OCI-LY3 (cell line): ENCODE results near the gene TBL1XR1.

ENCODE experiments used
- H2AFZ ChIP-seq: fragments of 200-600, 300-600 bp; shearing (Covaris generic); 2 replicates; pipeline ENCODE4 v1.6.0; 2014; ENCODE audit warnings: antibody characterized with exemption, low read depth, low read length
- H3K27ac ChIP-seq: fragments of 200-600, 300-600 bp; sonication (generic); 2 replicates; pipeline ENCODE4 v1.5.1; 2014; ENCODE audit warnings: mild to moderate bottlenecking, low read length, moderate library complexity, mixed read lengths
- H3K27me3 ChIP-seq: fragments of 200-600, 300-600 bp; sonication (generic); 2 replicates; pipeline ENCODE4 v1.6.1; 2014; ENCODE audit warnings: low read depth, low read length, mixed read lengths
- H3K36me3 ChIP-seq: fragments of 200-600, 300-600 bp; sonication (generic); replicated peaks from 2 replicates; pipeline ENCODE3; 2014; ENCODE audit warnings: low read depth, low read length, mixed read lengths
- H3K4me1 ChIP-seq: fragments of 300-600, 200-600 bp; sonication (generic); 2 replicates; pipeline ENCODE4 v1.6.1; 2014; ENCODE audit warnings: low read length, mixed read lengths
- H3K4me2 ChIP-seq: fragments of 200-600, 300-600 bp; sonication (generic); 2 replicates; pipeline ENCODE4 v1.6.1; 2014; ENCODE audit warnings: low read length, mixed read lengths
- H3K4me3 ChIP-seq: fragments of 300-600, 200-600 bp; sonication (generic); 2 replicates; pipeline ENCODE4 v1.5.1; 2014; ENCODE audit warnings: antibody characterized with exemption, mild to moderate bottlenecking, low read length, moderate library complexity
- H3K79me2 ChIP-seq: fragments of 300-600, 200-600 bp; shearing (Covaris generic); 2 replicates; pipeline ENCODE4 v1.6.1; 2014; ENCODE audit warnings: mild to moderate bottlenecking, low read length, mixed read lengths
- H3K9ac ChIP-seq: fragments of 300-600, 200-600 bp; shearing (Covaris generic); 2 replicates; pipeline ENCODE4 v1.6.0; 2014; ENCODE audit warnings: mild to moderate bottlenecking, low read length, moderate library complexity
- H3K9me3 ChIP-seq: fragments of 200-600, 300-600 bp; shearing (Covaris generic); 2 replicates; pipeline ENCODE4 v1.6.1; 2014; ENCODE audit warnings: low read length, mixed read lengths; ENCODE audit not compliant: insufficient read depth
- H4K20me1 ChIP-seq: fragments of 200-600, 300-600 bp; sonication (generic); 2 replicates; pipeline ENCODE4 v1.6.1; 2016; ENCODE audit warnings: low read length, mixed read lengths; ENCODE audit not compliant: insufficient read depth
- EZH2phosphoT487 ChIP-seq: fragments of 200-600 bp; shearing (Covaris generic); IDR thresholded peaks from 2 replicates; pipeline ENCODE4 v1.6.1; 2018; ENCODE audit warnings: antibody characterized with exemption, mixed run types, low read depth
- TF ChIP-seq, protein P1 (sequence below): fragments of 200-600, 300-600 bp; sonication (generic); IDR thresholded peaks from 2 replicates; pipeline ENCODE4 v1.5.1; 2014; ENCODE audit warnings: antibody characterized with exemption, low read length, low read depth

The TBL1XR1 gene

DNA sequence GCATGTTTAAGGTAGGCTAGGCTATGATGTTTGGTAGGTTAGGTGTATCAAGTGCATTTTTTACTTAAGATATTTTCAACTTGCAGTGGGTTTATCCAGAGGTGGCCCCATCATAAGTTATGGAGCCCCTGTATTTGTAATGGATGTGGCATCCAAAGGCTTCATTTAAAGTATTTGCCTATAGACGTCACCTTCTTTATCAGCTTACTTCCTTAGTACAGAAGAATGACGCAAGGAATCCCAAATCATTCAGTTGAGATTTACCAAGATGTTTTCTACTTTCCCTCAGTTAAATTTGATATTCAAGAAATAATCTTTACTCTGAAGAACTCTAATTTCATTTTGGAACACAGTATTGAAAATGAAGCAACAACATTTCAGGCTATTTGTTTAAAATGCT, 201.3 kb downstream of the TBL1XR1 start:
- TF ChIP-seq, protein P1, sequence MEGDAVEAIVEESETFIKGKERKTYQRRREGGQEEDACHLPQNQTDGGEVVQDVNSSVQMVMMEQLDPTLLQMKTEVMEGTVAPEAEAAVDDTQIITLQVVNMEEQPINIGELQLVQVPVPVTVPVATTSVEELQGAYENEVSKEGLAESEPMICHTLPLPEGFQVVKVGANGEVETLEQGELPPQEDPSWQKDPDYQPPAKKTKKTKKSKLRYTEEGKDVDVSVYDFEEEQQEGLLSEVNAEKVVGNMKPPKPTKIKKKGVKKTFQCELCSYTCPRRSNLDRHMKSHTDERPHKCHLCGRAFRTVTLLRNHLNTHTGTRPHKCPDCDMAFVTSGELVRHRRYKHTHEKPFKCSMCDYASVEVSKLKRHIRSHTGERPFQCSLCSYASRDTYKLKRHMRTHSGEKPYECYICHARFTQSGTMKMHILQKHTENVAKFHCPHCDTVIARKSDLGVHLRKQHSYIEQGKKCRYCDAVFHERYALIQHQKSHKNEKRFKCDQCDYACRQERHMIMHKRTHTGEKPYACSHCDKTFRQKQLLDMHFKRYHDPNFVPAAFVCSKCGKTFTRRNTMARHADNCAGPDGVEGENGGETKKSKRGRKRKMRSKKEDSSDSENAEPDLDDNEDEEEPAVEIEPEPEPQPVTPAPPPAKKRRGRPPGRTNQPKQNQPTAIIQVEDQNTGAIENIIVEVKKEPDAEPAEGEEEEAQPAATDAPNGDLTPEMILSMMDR, result no peak
- TF ChIP-seq EZH2phosphoT487, result no peak
- Histone ChIP-seq H3K9ac (no peak overlapping the region), H3K4me2 (no peak overlapping the region), H3K27ac (no peak overlapping the region), H3K9me3 (no peaks in the 10 kb centered on the region), H2AFZ (no peak overlapping the region), H3K36me3 (no peaks in the 10 kb centered on the region), H3K27me3 (no peaks in the 10 kb centered on the region), H3K4me1 (no peaks in the 10 kb centered on the region), H3K79me2 (no peaks in the 10 kb centered on the region), H3K4me3 (no peak overlapping the region), H4K20me1 (no peaks in the 10 kb centered on the region)

DNA sequence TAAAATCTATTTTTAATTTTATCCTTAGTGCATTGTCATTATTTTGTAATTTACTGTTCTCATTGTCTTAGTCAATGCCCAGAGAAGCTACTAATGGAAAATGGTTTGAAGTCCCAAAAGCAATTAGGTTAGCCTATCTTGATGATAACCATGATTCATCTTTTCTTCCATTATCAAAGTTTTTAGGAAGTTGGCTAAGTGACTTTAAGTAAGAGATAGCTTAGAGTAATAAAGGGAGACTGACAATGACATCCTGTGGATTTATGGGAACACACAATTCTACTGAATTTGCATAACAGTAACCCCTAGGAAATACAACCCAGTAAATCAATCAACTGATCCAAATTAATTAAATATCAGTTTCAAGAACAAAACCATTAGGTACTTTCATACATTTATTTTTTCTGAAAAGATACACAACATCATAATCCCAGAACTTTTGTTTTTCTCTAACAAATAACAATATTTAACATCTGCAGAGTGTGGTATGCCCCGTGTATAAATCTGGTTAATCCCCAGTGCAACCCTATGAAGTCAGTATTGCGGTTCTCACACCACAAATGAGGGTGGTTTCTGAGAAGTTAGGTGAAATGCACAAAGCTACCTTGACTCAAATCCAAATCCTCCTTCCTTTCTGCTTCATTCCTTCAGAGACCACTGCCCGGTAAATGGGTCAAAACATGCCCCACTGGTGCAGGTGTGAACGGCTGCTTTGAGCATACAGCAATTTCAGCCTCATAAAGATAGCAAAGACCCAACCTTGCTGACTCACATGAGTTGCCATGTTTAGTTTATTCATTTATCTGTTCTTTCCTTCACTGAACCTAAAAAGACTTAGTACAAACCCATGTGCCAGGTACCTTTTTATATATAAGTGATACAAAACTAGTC, 202.1 kb downstream of the TBL1XR1 start:
- no peak overlapping the region for H2AFZ ChIP-seq
- H3K36me3 ChIP-seq, result no peaks in the 10 kb centered on the region
- H3K27me3 ChIP-seq, result no peaks in the 10 kb centered on the region
- no peak overlapping the region for H3K4me3 ChIP-seq
- no peak overlapping the region for H3K4me2 ChIP-seq
- H3K4me1 ChIP-seq, result no peaks in the 10 kb centered on the region
- H3K9me3 ChIP-seq, result no peaks in the 10 kb centered on the region
- no peak overlapping the region for H3K27ac ChIP-seq
- H4K20me1 ChIP-seq, result no peaks in the 10 kb centered on the region
- H3K79me2 ChIP-seq, result no peaks in the 10 kb centered on the region
- TF ChIP-seq, protein P1, result no peak
- TF ChIP-seq EZH2phosphoT487, result no peak
- H3K9ac ChIP-seq, result no peak overlapping the region

DNA sequence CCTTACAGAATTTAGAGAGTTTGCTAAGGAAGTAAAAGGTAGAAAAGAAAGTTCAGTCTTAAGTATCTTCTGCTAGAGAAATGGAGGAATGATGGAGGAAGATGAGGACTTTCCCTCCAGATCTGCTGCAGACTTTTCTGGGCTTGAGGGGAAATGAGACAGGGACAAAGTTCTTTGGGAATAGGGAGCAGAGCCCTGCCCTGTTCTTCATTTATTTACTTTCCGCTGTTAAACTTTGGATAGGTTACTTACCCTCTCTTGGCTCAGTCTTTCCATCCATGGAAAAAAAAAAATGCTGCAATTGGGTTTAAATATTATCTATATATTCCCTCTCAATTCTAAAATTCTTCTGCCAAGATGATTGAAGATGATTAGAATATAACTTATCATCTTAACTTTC, 202.9 kb downstream of the TBL1XR1 start:
- no peak overlapping the region for H3K9ac ChIP-seq
- TF ChIP-seq, protein P1, result no peak
- no peak for TF ChIP-seq EZH2phosphoT487

DNA sequence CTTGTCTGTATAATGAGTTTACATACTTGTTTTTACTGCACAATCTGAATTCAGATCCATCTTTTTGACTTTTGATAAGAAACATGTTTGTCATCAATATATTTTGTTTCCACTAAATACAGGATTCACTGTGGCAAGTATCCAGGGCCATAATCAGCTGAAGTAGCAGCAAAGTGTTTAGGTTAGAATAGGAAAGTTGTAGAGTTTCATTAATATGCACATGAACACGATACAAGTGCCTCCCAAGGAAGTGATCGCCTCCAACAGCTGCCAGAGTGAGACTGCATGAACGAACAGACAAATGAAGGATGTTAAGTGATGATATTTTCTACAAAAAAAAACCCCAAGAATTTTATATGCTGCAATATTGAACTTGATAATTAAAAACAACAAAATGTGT, 204.3 kb downstream of the TBL1XR1 start:
- H3K27ac ChIP-seq, result no peak overlapping the region
- no peaks in the 10 kb centered on the region for H3K79me2 ChIP-seq
- no peak overlapping the region for H2AFZ ChIP-seq
- no peaks in the 10 kb centered on the region for H3K27me3 ChIP-seq
- TF ChIP-seq, protein P1, result no peak
- TF ChIP-seq EZH2phosphoT487, result no peak
- H3K4me1 ChIP-seq, result no peaks in the 10 kb centered on the region
- no peaks in the 10 kb centered on the region for H3K9me3 ChIP-seq
- H4K20me1 ChIP-seq, result no peaks in the 10 kb centered on the region
- no peak overlapping the region for H3K4me3 ChIP-seq
- no peak overlapping the region for H3K9ac ChIP-seq
- no peaks in the 10 kb centered on the region for H3K36me3 ChIP-seq
- no peak overlapping the region for H3K4me2 ChIP-seq

More for the DNA sequence above, 202.9 kb downstream of the TBL1XR1 start:
- H3K27me3 ChIP-seq, result no peaks in the 10 kb centered on the region
- H3K79me2 ChIP-seq, result no peaks in the 10 kb centered on the region
- H3K4me1 ChIP-seq, result no peaks in the 10 kb centered on the region
- H4K20me1 ChIP-seq, result no peaks in the 10 kb centered on the region
- H3K4me2 ChIP-seq, result no peak overlapping the region
- no peaks in the 10 kb centered on the region for H3K36me3 ChIP-seq
- no peak overlapping the region for H2AFZ ChIP-seq
- H3K9me3 ChIP-seq, result no peaks in the 10 kb centered on the region
- H3K27ac ChIP-seq, result no peak overlapping the region
- no peak overlapping the region for H3K4me3 ChIP-seq
